HEK293T (cell line): Measurements from ENCODE around the gene CAMK1D.

Experiments
- ARNT ChIP-seq: fragments of 450-650 bp; IDR thresholded peaks from 2 replicates; pipeline ENCODE4 v1.6.1; 2017; ENCODE audit warnings: mild to moderate bottlenecking
- BHLHE40 ChIP-seq: fragments of 450-650 bp; IDR thresholded peaks from 2 replicates; pipeline ENCODE4 v1.6.1; 2016; ENCODE audit warnings: mild to moderate bottlenecking, moderate library complexity, borderline replicate concordance
- FOXA1 ChIP-seq: fragments of 450-650 bp; IDR thresholded peaks from 2 replicates; pipeline ENCODE4 v1.6.1; 2016; ENCODE audit warnings: mild to moderate bottlenecking
- FOXK2 ChIP-seq: fragments of 450-650 bp; IDR thresholded peaks from 2 replicates; pipeline ENCODE4 v1.6.1; 2016; ENCODE audit warnings: mild to moderate bottlenecking
- FOXM1 ChIP-seq: fragments of 450-650 bp; IDR thresholded peaks from 2 replicates; pipeline ENCODE4 v1.6.1; 2017; ENCODE audit warnings: mild to moderate bottlenecking, borderline replicate concordance
- LEF1 ChIP-seq: fragments of 450-650 bp; IDR thresholded peaks from 2 replicates; pipeline ENCODE4 v1.6.1; 2017; ENCODE audit warnings: mild to moderate bottlenecking, borderline replicate concordance
- SP1 ChIP-seq: fragments of 450-650 bp; IDR thresholded peaks from 2 replicates; pipeline ENCODE4 v1.6.1; 2017
- SUZ12 ChIP-seq: fragments of 450-650 bp; IDR thresholded peaks from 2 replicates; pipeline ENCODE4 v1.6.1; 2016; ENCODE audit warnings: mild to moderate bottlenecking

- TF ChIP-seq SP1 (no peak), SUZ12 (no peak), BHLHE40 (no peak), FOXA1 (no peak), FOXM1 (no peak), FOXK2 (no peak), ARNT (no peak), LEF1 (no peak)
Observed at GRCh38 chr10:12702215-12702770, 352.9 kb downstream of the CAMK1D start.
